ENCODE data around the gene CNOT6.

Gene CNOT6

DNA sequence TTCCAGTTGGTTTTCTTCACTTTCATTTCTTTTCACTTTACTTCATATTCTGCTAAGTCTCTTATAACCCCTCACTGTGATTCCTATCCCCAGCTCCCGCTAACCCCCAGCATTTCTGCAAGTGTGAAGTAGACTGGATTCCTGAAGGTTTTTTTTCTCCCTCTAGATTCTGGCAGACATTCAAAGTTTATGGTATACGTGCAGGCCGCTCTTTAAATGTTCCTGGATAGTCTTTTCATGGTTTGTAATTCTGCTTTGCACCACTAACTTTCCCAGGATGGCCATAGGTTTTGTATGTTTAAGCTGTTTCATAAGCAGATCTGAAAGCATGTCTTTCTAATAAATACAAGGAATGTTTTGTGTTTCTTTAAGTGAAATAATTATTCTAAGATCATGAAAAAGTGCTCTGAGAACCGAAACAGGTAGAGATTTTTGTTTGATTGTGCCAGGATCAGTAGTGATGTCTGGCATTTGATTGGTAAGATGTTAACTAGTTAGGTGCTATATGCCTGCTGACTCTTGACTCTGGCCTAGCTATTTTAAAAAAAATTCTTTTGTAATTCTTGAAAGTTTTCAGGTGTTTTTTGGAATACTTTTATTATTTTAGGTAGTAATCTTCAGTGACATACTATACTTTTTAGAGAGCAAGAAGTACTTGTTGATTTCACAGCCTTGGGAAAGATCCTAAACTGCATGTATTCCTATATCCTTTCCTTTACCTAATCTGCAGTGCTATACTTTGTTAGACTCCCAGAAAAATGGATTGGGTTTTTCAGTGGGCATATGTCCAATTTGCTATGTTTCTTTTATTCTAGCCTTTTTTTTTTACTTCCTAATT is 29.7 kb downstream of the CNOT6 start:
- Histone ChIP-seq H3K4me2 (ENCODE audit: low read length) (no peak overlapping the region), H3K36me3 (ENCODE audit: insufficient read depth, low read length) (peaks cover 39% of the 10 kb centered on the region), H3K9me2 (ENCODE audit: low read depth, low read length) (no peaks in the 10 kb centered on the region), H3K79me2 (ENCODE audit: insufficient read depth, low read length) (peaks cover 84% of the 10 kb centered on the region), H3K27ac (ENCODE audit: low read depth, low read length, poor library complexity, severe bottlenecking) (no peak overlapping the region), H3K9me3 (ENCODE audit: low read length) (0 out of 2 replicates have a peak, but pooled peaks cover 4% of the 10 kb centered on the region), H3K27me3 (ENCODE audit: insufficient read depth, low read length) (no peaks in the 10 kb centered on the region), H3K9ac (ENCODE audit: low read length) (no peak overlapping the region), H3F3A (ENCODE audit: insufficient read depth, low read length) (no peaks in the 10 kb centered on the region), H4K20me1 (ENCODE audit: insufficient read depth, low read length) (peaks cover 8% of the 10 kb centered on the region), H2AFZ (ENCODE audit: low read length) (no peak overlapping the region), H3K4me1 (ENCODE audit: insufficient read depth, low read length, severe bottlenecking) (no peaks in the 10 kb centered on the region), H3K4me3 (ENCODE audit: low read depth, low read length, poor library complexity, severe bottlenecking) (no peak overlapping the region)
- TF ChIP-seq, protein P1, sequence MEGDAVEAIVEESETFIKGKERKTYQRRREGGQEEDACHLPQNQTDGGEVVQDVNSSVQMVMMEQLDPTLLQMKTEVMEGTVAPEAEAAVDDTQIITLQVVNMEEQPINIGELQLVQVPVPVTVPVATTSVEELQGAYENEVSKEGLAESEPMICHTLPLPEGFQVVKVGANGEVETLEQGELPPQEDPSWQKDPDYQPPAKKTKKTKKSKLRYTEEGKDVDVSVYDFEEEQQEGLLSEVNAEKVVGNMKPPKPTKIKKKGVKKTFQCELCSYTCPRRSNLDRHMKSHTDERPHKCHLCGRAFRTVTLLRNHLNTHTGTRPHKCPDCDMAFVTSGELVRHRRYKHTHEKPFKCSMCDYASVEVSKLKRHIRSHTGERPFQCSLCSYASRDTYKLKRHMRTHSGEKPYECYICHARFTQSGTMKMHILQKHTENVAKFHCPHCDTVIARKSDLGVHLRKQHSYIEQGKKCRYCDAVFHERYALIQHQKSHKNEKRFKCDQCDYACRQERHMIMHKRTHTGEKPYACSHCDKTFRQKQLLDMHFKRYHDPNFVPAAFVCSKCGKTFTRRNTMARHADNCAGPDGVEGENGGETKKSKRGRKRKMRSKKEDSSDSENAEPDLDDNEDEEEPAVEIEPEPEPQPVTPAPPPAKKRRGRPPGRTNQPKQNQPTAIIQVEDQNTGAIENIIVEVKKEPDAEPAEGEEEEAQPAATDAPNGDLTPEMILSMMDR (IDR thresholded peaks at IDR 0.05; ENCODE audit: low read length): no peak
- no peak for TF ChIP-seq EZH2 (IDR thresholded peaks at IDR 0.05; ENCODE audit: borderline replicate concordance, low read length)

DNA sequence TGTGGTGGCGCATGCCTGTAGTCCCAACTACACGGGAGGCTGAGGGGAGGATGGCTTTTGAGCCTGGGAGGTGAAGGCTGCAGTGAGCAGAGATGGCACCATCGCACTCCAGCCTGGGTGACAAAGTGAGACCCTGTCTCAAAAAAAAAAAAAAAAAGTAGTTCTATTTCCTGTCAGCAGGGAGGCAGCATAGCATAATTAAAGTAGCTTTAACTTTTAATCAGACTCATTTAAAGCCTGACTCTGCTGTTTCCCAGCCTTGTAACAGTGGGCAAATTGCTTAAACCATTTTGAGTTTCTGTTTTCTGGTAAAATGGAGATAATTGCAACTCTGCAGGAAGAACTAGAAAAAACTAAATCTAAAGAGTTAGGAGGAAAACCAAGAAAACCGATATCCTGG is 31.2 kb downstream of the CNOT6 start:
- Histone ChIP-seq H3K79me2 (ENCODE audit: insufficient read depth, low read length) (peaks cover 69% of the 10 kb centered on the region), H2AFZ (ENCODE audit: low read length) (no peak overlapping the region), H3K4me1 (ENCODE audit: insufficient read depth, low read length, severe bottlenecking) (no peaks in the 10 kb centered on the region), H3K27me3 (ENCODE audit: insufficient read depth, low read length) (no peaks in the 10 kb centered on the region), H3K36me3 (ENCODE audit: insufficient read depth, low read length) (peaks cover 47% of the 10 kb centered on the region), H3K4me3 (ENCODE audit: low read depth, low read length, poor library complexity, severe bottlenecking) (no peak overlapping the region), H3K9me2 (ENCODE audit: low read depth, low read length) (no peaks in the 10 kb centered on the region), H3K27ac (ENCODE audit: low read depth, low read length, poor library complexity, severe bottlenecking) (no peak overlapping the region), H3F3A (ENCODE audit: insufficient read depth, low read length) (no peaks in the 10 kb centered on the region), H3K9me3 (ENCODE audit: low read length) (0 out of 2 replicates have a peak, but pooled peaks cover 6% of the 10 kb centered on the region), H3K4me2 (ENCODE audit: low read length) (no peak overlapping the region), H4K20me1 (ENCODE audit: insufficient read depth, low read length) (peaks cover 8% of the 10 kb centered on the region), H3K9ac (ENCODE audit: low read length) (no peak overlapping the region)
- TF ChIP-seq EZH2 (IDR thresholded peaks at IDR 0.05; ENCODE audit: borderline replicate concordance, low read length): no peak
- TF ChIP-seq, protein P1 (IDR thresholded peaks at IDR 0.05; ENCODE audit: low read length): no peak

DNA sequence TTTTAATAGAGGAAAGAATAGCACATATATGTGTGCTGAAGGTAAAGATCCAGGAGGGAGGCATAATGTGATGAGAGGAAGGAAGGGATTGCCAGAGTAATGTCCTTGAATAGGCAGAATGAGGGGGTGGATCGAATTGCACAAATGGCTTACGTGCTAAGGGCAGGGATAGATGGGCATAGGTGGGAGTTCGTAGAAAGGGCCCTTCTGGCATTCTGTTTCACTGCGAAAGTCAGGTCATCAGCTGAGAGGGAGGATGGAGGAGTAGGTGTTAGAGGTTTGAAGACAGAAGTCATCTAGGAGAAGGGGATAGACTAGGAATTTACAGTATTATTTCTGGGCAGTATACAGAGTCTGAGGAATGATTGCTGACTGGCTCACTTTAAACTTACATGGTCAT is 32.1 kb downstream of the CNOT6 start:
- Histone ChIP-seq H3K4me3 (ENCODE audit: low read depth, low read length, poor library complexity, severe bottlenecking) (no peak overlapping the region), H3K36me3 (ENCODE audit: insufficient read depth, low read length) (peaks cover 43% of the 10 kb centered on the region), H3F3A (ENCODE audit: insufficient read depth, low read length) (no peaks in the 10 kb centered on the region), H3K27ac (ENCODE audit: low read depth, low read length, poor library complexity, severe bottlenecking) (no peak overlapping the region), H3K9me2 (ENCODE audit: low read depth, low read length) (no peaks in the 10 kb centered on the region), H3K79me2 (ENCODE audit: insufficient read depth, low read length) (peaks cover 65% of the 10 kb centered on the region), H2AFZ (ENCODE audit: low read length) (no peak overlapping the region), H3K4me2 (ENCODE audit: low read length) (no peak overlapping the region), H3K27me3 (ENCODE audit: insufficient read depth, low read length) (no peaks in the 10 kb centered on the region), H3K9me3 (ENCODE audit: low read length) (0 out of 2 replicates have a peak, but pooled peaks cover 2% of the 10 kb centered on the region), H3K4me1 (ENCODE audit: insufficient read depth, low read length, severe bottlenecking) (no peaks in the 10 kb centered on the region), H3K9ac (ENCODE audit: low read length) (no peak overlapping the region), H4K20me1 (ENCODE audit: insufficient read depth, low read length) (peaks cover 8% of the 10 kb centered on the region)
- no peak for TF ChIP-seq EZH2 (IDR thresholded peaks at IDR 0.05; ENCODE audit: borderline replicate concordance, low read length)
- TF ChIP-seq, protein P1 (IDR thresholded peaks at IDR 0.05; ENCODE audit: low read length): no peak

All from OCI-LY1 (cell line).